ENCODE data around the gene BRSK2.

DNA sequence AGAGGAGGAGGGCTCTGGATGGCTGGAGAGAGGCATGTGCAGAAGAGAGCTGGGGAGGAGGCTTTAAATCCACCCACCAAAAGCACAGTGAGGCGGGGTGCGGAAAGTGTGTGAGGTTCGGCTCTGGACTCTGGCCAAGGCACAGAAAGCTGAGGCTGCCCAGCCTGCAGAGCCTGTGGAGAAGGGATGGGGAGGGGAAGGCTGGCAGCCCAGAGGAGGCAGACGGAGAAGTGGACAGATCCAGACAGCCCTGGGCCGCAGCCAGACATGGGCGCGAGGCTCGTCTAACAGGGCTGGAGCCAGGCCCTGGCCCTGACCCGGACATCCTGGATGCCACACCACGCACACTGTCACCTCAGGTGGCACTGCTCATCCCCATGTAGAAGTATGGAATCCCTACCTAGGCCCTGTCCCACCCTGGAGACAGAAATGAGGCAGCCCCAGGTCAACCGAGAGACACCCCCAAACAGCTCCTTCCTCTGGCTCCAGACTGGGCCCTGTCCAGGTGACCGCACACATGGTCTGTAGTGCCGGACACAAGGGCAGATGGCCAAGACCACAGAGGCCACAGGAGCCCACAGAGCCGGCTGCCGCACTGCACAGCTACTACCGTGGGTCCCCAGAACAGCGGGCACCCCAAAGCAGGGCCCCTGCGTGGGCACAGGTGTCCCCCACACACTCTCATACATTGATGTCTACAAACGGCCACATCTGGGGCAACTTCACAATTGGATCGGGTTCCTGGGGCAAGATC is 113.4 kb downstream of the BRSK2 start:
- TF ChIP-seq EP300 (IDR thresholded peaks at IDR 0.05): no peak
- no peak for TF ChIP-seq CTCF (IDR thresholded peaks at IDR 0.05)
